ENCODE measurements around the gene ZDHHC5.

The ZDHHC5 gene

DNA sequence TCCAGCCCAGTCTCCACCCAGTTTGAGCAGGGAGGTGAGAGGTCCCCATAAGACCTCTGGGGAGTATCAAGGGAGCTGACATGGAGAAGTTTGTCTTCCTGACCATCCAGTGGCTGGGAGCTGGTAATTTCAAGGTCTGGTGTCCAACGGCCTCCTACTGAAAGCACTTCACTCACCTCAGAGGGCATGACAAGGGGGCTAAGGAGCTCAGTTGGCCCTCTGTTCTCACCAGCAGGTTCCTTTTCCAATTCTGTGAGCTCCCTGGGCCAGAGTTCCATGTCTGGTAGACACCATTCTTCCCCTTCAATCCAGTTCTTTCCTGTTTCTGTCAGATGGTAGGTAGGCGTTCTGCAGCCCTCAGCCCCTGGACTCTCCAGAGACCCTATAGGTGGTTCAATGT is 76.4 kb downstream of the ZDHHC5 start:
- H3K27ac ChIP-seq (ENCODE audit: low read length), result no peak overlapping the region
- H3K4me1 ChIP-seq (ENCODE audit: insufficient read depth, low read length), result 0 out of 2 replicates have a peak, but pooled peaks cover 5% of the 10 kb centered on the region
- H3K36me3 ChIP-seq (ENCODE audit: insufficient read depth, low read depth, low read length), result peaks cover 55% of the 10 kb centered on the region
- H3K9ac ChIP-seq (ENCODE audit: low read depth, low read length), result no peak overlapping the region
- H3K4me3 ChIP-seq (ENCODE audit: low read length), result no peak overlapping the region
- H3K9me3 ChIP-seq (ENCODE audit: insufficient read depth, low read depth, low read length), result no peaks in the 10 kb centered on the region
- no peaks in the 10 kb centered on the region for H3K27me3 ChIP-seq (ENCODE audit: insufficient read depth, low read length)

DNA sequence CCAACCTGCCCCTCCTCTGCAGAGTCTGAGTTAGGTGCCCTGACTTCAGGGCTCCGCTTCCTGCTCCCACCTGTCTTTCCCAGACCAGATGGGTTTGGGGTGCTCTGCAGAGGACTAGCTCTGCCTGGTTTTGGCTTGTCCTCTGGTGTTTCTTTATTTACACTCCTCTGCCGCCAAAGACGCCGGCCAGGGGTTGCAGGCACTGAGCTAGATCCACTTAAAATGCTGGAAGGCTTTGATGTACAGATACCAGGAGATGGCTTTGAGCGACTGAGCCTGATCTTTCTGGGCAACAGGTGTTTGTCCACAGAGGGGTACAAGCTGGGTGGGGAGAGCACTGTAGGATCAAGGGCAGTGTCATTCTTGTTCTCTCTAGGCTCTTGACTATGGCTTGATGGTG is 77.3 kb downstream of the ZDHHC5 start:
- Histone ChIP-seq H3K27ac (ENCODE audit: low read length) (no peak overlapping the region), H3K27me3 (ENCODE audit: insufficient read depth, low read length) (no peaks in the 10 kb centered on the region), H3K4me3 (ENCODE audit: low read length) (no peak overlapping the region), H3K9me3 (ENCODE audit: insufficient read depth, low read depth, low read length) (no peaks in the 10 kb centered on the region), H3K36me3 (ENCODE audit: insufficient read depth, low read depth, low read length) (peaks cover 47% of the 10 kb centered on the region), H3K9ac (ENCODE audit: low read depth, low read length) (no peak overlapping the region), H3K4me1 (ENCODE audit: insufficient read depth, low read length) (0 out of 2 replicates have a peak, but pooled peaks cover 5% of the 10 kb centered on the region)

DNA sequence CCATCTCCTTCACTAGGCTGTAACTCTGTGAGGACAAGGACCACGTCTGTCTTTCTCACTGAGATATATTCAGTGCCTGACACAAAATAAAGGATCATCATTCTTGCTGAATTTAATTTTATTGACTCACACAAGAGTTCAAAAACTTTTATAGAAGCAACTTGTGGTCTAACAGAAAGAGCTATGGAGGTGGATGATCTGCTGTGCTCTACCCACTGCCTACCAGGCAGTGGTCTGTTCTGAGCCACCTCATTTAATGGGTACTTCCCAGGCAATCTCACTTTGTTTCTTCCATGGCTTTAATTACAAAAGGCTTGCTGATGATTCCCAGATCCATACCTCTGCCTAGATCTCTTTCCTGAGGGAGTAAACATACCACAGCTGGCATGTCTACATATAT is 79.0 kb downstream of the ZDHHC5 start:
- Histone ChIP-seq H3K4me1 (ENCODE audit: insufficient read depth, low read length) (0 out of 2 replicates have a peak, but pooled peaks cover 5% of the 10 kb centered on the region), H3K27ac (ENCODE audit: low read length) (no peak overlapping the region), H3K9me3 (ENCODE audit: insufficient read depth, low read depth, low read length) (no peaks in the 10 kb centered on the region), H3K9ac (ENCODE audit: low read depth, low read length) (no peak overlapping the region), H3K4me3 (ENCODE audit: low read length) (no peak overlapping the region), H3K27me3 (ENCODE audit: insufficient read depth, low read length) (no peaks in the 10 kb centered on the region), H3K36me3 (ENCODE audit: insufficient read depth, low read depth, low read length) (peaks cover 41% of the 10 kb centered on the region)
